ENCODE results near the gene SSUH2.

The SSUH2 gene

DNA sequence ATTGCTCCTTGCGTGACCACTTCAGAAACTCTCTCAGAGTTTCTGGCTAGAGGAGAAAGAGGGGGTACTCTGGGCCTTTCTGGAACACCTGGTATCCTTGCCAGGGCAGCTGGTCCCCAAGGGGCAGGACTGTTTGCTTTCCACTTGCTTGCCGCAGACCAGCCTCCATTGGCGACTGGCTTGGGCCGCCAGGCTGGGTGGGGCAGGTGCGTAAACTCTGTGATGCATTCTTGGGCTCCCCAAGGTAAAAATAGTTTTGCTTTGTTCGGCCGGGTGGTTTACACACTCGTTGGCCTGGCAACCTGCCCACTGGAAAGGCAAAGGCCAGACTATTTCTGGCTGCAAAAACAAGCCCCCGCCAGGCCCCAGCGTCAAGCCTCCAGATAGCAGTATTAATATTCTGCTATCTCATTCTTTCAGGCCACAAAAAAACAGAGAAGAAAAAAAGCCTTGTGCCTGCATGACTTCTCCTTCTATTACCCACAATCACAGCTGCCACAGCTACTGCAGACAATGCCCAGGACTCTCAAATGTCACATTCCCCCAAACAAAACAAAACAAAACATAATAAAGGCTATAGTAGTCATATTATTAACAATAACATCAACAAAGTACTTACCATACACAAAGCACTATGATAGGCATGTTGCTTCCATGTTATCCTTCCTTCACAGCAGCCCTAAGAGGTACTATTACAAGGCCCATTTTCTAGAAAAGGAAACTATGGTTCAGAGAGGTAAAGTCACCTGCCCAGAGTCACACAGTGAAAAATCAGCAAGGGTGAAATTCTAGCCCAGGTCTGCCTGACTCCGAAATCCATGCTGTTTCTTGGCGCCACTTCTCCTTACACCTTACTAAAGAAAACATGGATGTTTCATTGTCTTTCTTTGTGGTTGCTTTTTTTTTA lies 14.0 kb upstream of the SSUH2 start:
- TF ChIP-seq GATA2 (IDR thresholded peaks at IDR 0.05; ENCODE audit: low read depth, low read length), result peak; percentile 75
- TF ChIP-seq GATA3 (IDR thresholded peaks at IDR 0.05; ENCODE audit: low read depth, low read length), result no peak

DNA sequence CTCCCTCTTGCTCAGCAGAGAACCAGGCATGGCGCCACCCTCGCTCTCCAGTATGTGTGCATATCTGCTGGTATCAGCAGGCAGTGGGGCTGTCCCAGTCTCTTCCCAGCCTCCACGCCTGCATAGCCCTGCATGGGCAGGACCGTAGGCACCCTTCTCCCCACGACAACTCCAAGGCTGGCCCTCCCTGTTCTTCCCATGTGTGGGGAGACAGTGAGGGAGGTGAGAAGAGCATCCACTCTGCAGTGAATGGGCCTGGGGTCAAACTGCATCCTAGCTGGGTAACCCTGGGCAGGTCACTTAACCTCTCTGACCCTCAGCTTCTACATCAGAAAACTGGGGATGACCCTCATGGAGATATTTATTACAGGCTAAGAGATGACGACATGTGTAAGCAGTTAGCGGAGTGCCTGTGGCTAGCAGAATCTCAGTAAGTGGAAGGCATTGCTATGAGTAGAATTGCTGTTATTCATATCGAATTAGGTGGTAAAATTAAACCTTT lies 13.3 kb upstream of the SSUH2 start:
- no peak for TF ChIP-seq GATA2 (IDR thresholded peaks at IDR 0.05; ENCODE audit: low read depth, low read length)
- TF ChIP-seq GATA3 (IDR thresholded peaks at IDR 0.05; ENCODE audit: low read depth, low read length), result no peak

DNA sequence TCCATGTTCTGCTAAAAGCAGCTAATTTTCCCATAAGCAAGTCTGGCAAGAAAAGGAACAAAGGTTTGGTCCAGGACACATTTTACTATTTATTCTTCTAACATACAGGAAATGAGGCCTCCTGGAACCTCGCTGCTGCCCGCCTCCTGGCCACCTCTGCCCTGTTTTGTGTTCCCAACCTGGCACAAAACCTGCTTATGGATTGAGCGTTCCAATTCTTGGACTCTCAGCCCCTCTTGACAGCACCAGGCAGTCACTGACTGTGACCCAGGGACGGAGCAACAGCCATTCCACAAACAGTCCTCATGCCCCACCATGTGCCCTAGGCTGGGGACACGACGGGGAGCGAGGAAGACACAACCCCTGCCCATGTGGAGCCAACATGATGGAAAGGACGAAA lies 11.6 kb upstream of the SSUH2 start:
- TF ChIP-seq GATA2 (IDR thresholded peaks at IDR 0.05; ENCODE audit: low read depth, low read length) (no peak), GATA3 (IDR thresholded peaks at IDR 0.05; ENCODE audit: low read depth, low read length) (no peak)

DNA sequence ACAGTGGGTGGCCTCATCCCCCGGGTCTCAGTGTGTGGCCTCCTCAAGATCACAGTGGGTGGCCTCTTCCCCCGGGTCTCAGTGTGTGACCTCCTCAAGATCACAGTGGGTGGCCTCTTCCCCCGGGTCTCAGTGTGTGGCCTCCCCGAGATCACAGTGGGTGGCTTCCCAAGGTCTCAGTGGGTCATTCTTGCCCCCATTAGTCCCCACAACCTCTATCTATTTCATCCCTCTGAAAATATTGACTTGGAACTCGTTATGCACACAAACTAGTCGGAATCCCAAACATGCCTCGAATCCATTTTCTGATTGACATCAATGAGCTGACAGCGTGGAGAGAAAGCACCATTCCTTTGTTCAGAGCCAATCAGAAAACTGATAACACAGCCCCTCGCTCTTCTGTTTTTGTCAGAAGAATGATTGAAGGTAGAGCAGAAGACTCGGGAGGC lies 10.8 kb upstream of the SSUH2 start:
- TF ChIP-seq GATA2 (IDR thresholded peaks at IDR 0.05; ENCODE audit: low read depth, low read length), result no peak
- TF ChIP-seq GATA3 (IDR thresholded peaks at IDR 0.05; ENCODE audit: low read depth, low read length), result no peak

DNA sequence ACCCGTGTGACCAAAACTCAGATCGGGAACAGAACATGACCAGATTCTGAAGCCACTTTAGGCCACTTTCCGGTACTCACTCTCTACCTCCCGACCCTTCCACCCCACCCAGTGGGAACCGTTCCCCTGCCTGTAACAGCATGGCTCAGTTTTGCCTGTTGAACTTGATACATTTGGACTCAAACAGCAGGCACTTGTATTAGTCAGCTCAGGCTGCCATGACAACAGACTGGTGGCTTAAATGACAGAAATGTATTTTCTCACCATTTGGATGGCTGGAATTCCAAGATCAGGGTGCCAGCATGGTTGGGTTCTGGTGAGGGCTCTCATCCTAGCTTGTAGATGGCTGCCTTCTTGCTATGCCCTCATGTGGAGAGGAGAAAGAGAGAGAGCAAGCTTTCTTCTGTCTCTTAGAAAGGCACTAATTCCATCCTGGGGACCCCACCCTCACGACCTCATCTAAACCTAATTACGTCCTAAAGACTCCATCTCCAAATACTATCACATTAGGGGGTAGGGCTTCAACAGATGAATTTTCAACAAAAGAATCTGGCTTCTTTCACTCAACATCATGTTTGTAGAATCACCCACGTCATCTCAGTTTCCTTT lies 9.3 kb upstream of the SSUH2 start:
- TF ChIP-seq GATA2 (IDR thresholded peaks at IDR 0.05; ENCODE audit: low read depth, low read length), result no peak
- TF ChIP-seq GATA3 (IDR thresholded peaks at IDR 0.05; ENCODE audit: low read depth, low read length), result no peak

DNA sequence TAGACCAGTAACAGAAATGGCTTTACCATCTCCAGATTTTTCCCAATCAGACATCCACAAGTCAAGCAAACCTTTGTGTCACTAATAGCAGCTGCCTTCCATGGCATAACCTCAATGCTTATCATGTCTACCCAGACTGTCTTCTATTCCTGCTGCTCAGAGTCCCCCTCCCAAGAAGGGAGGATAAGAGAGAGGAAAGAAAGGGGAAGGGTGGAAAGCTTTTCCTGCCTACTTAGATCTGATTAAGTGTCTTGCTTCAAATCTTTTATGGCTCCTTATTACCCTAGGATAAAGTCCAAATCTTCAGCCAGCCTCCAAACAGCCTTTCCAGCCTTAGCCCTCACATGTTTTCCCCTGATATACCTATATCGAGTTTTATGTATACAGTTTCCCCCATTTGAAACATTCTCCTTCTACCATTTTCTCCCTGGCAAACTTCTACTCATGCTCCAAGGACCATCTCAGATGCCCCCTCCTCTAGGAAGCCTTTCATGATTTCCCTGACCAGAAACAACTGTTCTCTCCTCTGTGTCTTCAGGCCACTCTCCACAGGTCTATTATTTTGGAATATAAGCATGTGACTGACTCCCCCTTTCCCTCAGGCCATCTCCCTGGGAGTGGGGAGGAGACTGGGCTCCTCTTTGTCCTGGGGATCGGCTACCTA lies 7.9 kb upstream of the SSUH2 start:
- TF ChIP-seq GATA2 (IDR thresholded peaks at IDR 0.05; ENCODE audit: low read depth, low read length) (no peak), GATA3 (IDR thresholded peaks at IDR 0.05; ENCODE audit: low read depth, low read length) (no peak)

DNA sequence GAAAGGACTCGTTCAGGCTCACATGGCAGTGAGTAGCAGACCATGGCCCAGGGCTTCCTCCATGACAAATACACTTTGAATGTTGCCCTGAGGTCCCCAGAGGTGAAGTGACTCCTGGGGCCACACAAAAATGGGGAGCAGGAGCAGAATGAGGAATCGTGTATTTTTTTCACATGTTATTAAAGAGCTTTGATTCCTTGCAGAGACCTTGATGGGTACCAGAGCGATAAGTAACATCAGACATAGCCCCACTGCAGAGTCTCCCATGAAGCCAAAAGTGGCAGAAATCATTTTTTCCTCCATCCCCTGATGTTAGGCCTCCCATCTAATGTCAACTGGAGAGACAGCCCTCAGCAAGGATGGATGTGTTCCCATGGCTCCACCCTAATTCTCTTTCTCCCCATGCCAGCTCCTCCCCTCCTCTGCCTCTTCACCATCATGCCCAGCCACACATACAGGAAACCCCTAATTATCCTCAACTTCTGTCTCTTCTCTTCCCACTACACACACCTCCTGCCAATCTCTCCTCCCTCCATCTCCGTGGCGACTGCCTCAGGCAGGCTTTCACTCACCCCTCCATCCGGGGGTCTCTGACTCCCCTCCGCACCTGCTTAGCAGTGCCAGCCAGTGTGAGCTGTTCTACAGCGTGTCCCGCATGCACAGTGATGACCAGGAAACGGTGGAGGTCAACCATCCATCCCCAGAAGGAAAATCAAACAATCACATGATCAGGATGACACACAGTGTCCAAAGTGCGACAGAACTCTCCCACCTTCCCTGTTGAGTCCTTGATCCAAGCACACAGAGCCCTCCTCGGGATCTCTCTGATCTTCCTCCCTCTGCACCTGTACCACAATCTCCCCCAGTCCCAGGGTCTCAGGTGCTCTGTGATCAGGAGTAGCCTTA lies 7.1 kb upstream of the SSUH2 start:
- TF ChIP-seq GATA3 (IDR thresholded peaks at IDR 0.05; ENCODE audit: low read depth, low read length), result no peak

DNA sequence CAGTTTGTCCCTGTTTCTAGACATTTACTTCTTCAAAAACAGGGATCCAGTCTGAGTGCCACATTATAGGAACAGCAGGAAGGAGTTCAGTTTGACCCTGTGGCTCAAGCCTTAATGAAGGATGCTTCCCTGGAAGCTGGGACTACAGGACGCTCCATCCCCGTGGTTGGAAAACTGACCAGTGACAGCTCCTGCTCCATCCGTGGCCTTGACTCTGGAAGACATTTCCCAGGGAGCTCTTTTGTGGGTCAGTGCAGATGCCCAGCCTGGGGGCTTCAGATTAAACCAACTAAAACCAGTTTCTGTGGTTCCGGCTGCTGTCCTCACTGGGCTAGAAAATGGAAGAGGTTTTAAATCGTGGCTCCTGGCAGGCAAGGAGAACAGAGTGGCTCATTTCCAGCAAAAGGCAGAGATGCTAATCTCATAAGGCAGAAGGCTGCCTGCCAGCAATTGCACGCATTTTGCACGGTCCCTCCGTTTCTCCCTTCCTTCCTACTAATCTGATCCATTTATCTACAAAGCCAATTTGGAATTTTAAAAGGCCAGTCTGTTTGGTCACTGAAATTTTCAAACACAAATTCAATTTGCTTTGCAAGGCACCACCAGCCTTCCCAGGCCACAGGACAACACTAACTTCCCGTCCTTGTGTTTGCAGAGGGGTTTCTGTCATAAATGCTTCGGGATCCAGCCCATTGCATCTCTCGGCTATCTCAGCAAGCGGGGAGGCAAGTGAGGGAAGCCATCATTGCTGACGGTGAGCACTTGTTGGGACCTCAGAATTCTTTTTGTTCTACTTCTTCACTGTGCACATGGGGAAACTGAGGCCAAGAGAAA lies 6.2 kb upstream of the SSUH2 start:
- peak; percentile 99 for TF ChIP-seq GATA3 (IDR thresholded peaks at IDR 0.05; ENCODE audit: low read depth, low read length)
- TF ChIP-seq GATA2 (IDR thresholded peaks at IDR 0.05; ENCODE audit: low read depth, low read length), result peak; percentile 100

DNA sequence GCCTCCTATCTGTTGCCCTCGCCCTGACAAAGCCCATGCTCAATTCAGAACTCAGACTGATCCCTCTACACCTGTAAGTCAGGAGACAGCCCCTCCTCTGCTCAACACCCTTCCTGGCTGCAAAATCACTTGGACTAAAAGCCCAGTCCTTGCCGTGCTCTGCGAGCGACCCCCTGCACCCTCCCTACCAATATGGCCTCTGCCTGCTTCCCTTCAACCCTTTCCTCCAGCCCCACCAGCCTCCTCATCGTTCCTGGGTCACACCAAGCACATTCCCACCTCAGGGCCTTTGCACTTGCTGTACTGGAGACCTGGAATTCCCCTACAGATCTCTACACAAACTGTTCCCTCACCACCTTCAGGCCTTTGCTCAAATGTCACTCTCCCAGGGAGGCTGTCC lies 5.2 kb upstream of the SSUH2 start:
- no peak for TF ChIP-seq GATA2 (IDR thresholded peaks at IDR 0.05; ENCODE audit: low read depth, low read length)
- no peak for TF ChIP-seq GATA3 (IDR thresholded peaks at IDR 0.05; ENCODE audit: low read depth, low read length)

DNA sequence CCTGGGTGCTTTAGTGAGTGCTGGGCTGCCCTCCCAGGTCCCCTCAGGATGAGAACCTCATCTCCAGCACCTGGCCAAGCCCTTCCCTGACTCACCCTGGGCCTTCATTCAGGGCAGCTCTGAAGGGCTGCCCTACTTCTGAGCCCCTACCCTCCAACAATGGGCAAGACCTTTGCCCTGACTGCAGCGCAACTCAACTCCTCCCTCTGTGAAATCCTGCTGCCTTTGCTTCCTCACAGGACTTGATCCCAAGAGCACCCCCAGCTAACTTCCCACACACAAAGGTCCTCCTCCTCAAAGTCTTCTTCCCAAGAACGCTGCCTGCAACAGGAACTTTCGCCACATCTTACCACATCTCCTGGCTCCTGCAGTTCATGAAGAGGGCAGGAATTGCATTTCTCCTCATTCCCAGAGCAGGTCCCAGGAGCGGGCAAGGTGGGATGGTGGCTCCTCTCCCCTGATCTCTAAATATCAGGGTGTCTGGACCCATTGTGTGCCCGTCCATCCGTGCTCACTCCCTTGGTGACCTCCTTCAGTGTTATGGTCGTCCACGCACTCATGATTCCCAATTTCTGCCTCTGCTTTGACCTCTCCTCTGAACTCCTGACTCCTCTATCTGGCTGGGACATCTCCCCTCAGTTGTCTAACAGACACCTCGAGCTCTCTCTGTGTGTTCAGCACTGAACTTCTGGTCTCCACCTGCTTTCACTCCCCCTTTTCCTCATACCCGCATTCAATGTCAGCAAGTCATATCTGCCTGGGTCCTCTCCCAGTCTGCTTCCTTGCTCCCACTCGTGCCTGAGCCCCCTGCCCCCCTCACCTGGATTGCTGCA lies 4.5 kb upstream of the SSUH2 start:
- TF ChIP-seq GATA2 (IDR thresholded peaks at IDR 0.05; ENCODE audit: low read depth, low read length) (no peak), GATA3 (IDR thresholded peaks at IDR 0.05; ENCODE audit: low read depth, low read length) (no peak)

DNA sequence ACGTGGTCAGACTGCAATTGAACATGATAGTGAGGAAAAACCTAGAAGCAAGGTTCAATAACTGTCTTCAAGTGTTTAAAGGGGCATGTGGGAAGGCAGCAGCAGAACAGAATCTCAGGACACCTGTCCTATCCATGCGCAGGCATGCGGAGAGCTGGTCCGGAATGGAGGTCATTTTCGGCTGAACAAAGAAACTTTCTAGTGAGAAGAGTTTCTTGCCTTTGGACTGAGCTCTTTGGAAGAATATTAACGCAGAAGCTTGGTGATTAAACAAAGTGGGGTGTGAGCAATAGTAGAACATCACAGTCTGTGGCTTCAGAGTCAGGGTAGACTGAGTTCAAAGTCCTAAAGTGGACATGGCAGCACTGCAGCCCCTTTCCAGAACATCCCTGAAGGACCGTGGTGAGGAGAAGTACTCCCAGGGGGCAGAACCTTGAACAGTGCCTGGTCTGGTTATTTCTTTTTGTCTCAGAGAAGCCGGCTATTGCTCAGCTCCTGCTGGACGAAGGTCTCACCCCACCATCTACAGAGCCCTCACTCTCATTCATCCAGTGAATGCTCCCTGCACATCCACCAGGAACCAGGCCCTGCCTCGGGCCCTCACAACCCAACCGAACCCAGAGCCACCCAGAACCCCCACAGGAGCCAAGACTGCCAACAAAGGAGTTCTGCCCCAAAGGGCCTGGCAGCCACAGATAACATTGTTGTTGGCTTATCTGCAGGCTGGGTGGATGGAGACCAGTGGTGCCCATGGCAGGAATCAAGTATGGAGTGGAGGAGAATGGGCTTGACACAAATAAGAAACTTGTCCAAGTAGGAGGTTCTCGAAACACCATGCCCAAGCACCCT lies 2.8 kb upstream of the SSUH2 start:
- TF ChIP-seq GATA3 (IDR thresholded peaks at IDR 0.05; ENCODE audit: low read depth, low read length) (no peak), GATA2 (IDR thresholded peaks at IDR 0.05; ENCODE audit: low read depth, low read length) (no peak)
